Gastroesophageal sphincter (tissue), 4 donors: Measurements from ENCODE around the gene EIF3J. TPM values are rescaled to one million over a fixed set of nuclear protein-coding genes. Genes with fewer than 3 reads are reported as not detected.

ENCODE experiments used
- ATAC-seq: fragments of 150-250 bp; one replicate; pipeline ENCODE4 v1.9.1; 2016; ENCODE audit warnings: mild to moderate bottlenecking, moderate library complexity
- H3K27ac ChIP-seq, 4 donors: fragments of 200-600 bp; sonication (generic) in 3 of 4; 1 replicate in 3 of 4; 2 replicates in 1 of 4; pipeline ENCODE4 v1.5.1; 2016 to 2019
- H3K27me3 ChIP-seq: fragments of 200-600 bp; sonication (generic); one replicate; pipeline ENCODE4 v1.5.1; 2019
- H3K36me3 ChIP-seq, 2 donors: fragments of 200-600 bp; sonication (generic); one replicate each; pipeline ENCODE4 v1.5.1; 2019; ENCODE audit warnings: control low read depth in 1 of 2
- H3K4me1 ChIP-seq, 3 donors: fragments of 200-600 bp; sonication (generic); 1 replicate in 2 of 3; 2 replicates in 1 of 3; pipeline ENCODE4 v1.5.1; 2016 to 2019; ENCODE audit warnings: control low read depth in 2 of 3
- H3K4me3 ChIP-seq, 2 donors: fragments of 200-600 bp; sonication (generic); one replicate each; pipeline ENCODE4 v1.5.1; 2019; ENCODE audit warnings: mild to moderate bottlenecking in 1 of 2, moderate library complexity in 1 of 2
- H3K9me3 ChIP-seq, 3 donors: fragments of 200-600 bp; sonication (generic); one replicate each; pipeline ENCODE4 v1.5.1; 2017 to 2019; ENCODE audit warnings: control low read depth in 2 of 3
- EP300 ChIP-seq: sonication (generic); formaldehyde crosslinking; IDR thresholded peaks from one replicate; pipeline ENCODE4 v1.6.1; 2017; ENCODE audit warnings: antibody characterized with exemption, mild to moderate bottlenecking
- POLR2A ChIP-seq, 2 donors: fragments of 450-650 bp; IDR thresholded peaks; one replicate each; pipeline ENCODE4 v1.6.1; 2017; ENCODE audit warnings: antibody characterized with exemption in 2 of 2, mild to moderate bottlenecking in 2 of 2, moderate library complexity in 1 of 2
- POLR2AphosphoS5 ChIP-seq: sonication (generic); formaldehyde crosslinking; IDR thresholded peaks from one replicate; pipeline ENCODE4 v1.6.1; 2017; ENCODE audit warnings: antibody characterized with exemption
- WGBS, 2 donors: methylation state at CpG; one replicate each; pipeline ENCODE4 v1.1.5; 2018; ENCODE audit warnings: low coverage in 1 of 2; 5-methylcytosine and 5-hydroxymethylcytosine counted together
- total RNA-seq, 4 donors: library from RNA; depleted of rRNA; stranded (reverse); fragments of >200 nt; gene quantifications; one replicate each; pipeline ENCODE4 v1.1.0, GENCODE V29; 2016
- TF ChIP-seq, protein P1 (sequence below), 4 experiments: fragments of 200-600 bp in 2 of 4; fragments of 450-650 bp in 2 of 4; sonication (generic) in 1 of 4; IDR thresholded peaks; one replicate each; pipeline ENCODE4 v1.5.1; 2017 to 2019; ENCODE audit warnings: antibody characterized with exemption in 4 of 4, mild to moderate bottlenecking in 2 of 4, moderate library complexity in 2 of 4

Gene EIF3J
- total RNA-seq, 4 donors from 2014 or later, result 57.0 to 60.6 (median 57.0) TPM

- WGBS, 2 donors, result 80 to 100% methylated on average over 2 of the region's 3 CpGs
- Histone ChIP-seq H3K27me3 (no peaks in the 10 kb centered on the region), H3K4me3 (no peak overlapping the region), H3K36me3 (peaks cover 0 to 19% of the 10 kb centered on the region in 2 donors), H3K4me1 (peaks cover 0 to 14% (median 10%) of the 10 kb centered on the region in 3 donors), H3K9me3 (no peaks in the 10 kb centered on the region), H3K27ac (no peak overlapping the region)
- TF ChIP-seq, protein P1, sequence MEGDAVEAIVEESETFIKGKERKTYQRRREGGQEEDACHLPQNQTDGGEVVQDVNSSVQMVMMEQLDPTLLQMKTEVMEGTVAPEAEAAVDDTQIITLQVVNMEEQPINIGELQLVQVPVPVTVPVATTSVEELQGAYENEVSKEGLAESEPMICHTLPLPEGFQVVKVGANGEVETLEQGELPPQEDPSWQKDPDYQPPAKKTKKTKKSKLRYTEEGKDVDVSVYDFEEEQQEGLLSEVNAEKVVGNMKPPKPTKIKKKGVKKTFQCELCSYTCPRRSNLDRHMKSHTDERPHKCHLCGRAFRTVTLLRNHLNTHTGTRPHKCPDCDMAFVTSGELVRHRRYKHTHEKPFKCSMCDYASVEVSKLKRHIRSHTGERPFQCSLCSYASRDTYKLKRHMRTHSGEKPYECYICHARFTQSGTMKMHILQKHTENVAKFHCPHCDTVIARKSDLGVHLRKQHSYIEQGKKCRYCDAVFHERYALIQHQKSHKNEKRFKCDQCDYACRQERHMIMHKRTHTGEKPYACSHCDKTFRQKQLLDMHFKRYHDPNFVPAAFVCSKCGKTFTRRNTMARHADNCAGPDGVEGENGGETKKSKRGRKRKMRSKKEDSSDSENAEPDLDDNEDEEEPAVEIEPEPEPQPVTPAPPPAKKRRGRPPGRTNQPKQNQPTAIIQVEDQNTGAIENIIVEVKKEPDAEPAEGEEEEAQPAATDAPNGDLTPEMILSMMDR (IDR thresholded peaks at IDR 0.05), result no peak
- ATAC-seq, result no peak
These were observed 4.3 kb upstream of the EIF3J start for GRCh38 chr15:44532689-44533088.

DNA sequence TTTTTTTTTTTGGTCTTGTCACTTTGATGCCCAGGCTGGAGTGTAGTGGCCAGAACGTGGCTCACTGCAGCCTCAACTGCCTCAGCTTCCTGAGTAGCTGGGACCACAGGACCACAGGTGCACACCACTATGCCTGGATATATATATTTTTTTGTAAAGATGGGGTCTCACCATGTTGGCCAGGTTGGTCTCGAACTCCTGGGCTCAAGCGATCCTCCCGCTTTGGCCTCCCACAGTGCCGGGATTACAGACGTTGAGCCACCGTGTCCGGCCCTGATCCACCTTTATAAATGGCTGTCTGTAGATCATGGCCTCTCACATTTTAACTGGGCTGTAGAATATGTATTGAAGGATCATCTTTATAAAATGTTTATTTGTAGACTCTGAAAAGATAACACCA, 1.9 kb upstream of the EIF3J start:
- TF ChIP-seq, protein P1 (IDR thresholded peaks at IDR 0.05), result no peak
- TF ChIP-seq POLR2A (IDR thresholded peaks at IDR 0.05) (no peak), POLR2AphosphoS5 (no peak), EP300 (no peak)
- peaks cover 0 to 26% of the 10 kb centered on the region in 2 donors for H3K36me3 ChIP-seq
- ATAC-seq, result no peak
- no peaks in the 10 kb centered on the region for H3K27me3 ChIP-seq
- WGBS, 2 donors, result 95 to 100% methylated on average over 5 to 7 of the region's 8 CpGs
- H3K27ac ChIP-seq, result peak overlapping the region in 1 of 4 donors; percentile 99
- peak overlapping the region in 1 of 2 donors; percentile 97 for H3K4me3 ChIP-seq
- H3K4me1 ChIP-seq, result peaks cover 0 to 37% (median 19%) of the 10 kb centered on the region in 3 donors
- H3K9me3 ChIP-seq, result no peaks in the 10 kb centered on the region

GRCh38 chr15:44535523-44536301, 1.2 kb upstream of the EIF3J start:
- Histone ChIP-seq H3K27me3 (no peaks in the 10 kb centered on the region), H3K27ac (peak overlapping the region; percentile 87 to 99 (median 97)), H3K36me3 (peaks cover 0 to 23% of the 10 kb centered on the region in 2 donors), H3K4me3 (peak overlapping the region; percentile 70 to 97), H3K9me3 (no peaks in the 10 kb centered on the region), H3K4me1 (peaks cover 0 to 42% (median 19%) of the 10 kb centered on the region in 3 donors)
- TF ChIP-seq POLR2AphosphoS5 (no peak), POLR2A (IDR thresholded peaks at IDR 0.05) (no peak), EP300 (no peak)
- TF ChIP-seq, protein P1 (IDR thresholded peaks at IDR 0.05), result no peak
- WGBS, 2 donors, result 44 to 58% methylated on average over 25 to 31 of the region's 36 CpGs
- no peak for ATAC-seq

- Histone ChIP-seq H3K27me3 (no peaks in the 10 kb centered on the region), H3K4me1 (peaks cover 0 to 49% (median 25%) of the 10 kb centered on the region in 3 donors), H3K36me3 (peaks cover 0 to 20% of the 10 kb centered on the region in 2 donors), H3K4me3 (peak overlapping the region; percentile 70 to 97), H3K27ac (peak overlapping the region; percentile 87 to 99 (median 97)), H3K9me3 (no peaks in the 10 kb centered on the region)
- 0% methylated on average over 9 of the region's 47 CpGs; no CpG with 5 or more reads in 1 of the 2 donors for WGBS, 2 donors
- TF ChIP-seq EP300 (no peak), POLR2AphosphoS5 (peak; percentile 83), POLR2A (IDR thresholded peaks at IDR 0.05) (peak; percentile 52 to 77)
- TF ChIP-seq, protein P1 (IDR thresholded peaks at IDR 0.05), result peak in 3 of 4 experiments; percentile 47 to 60 (median 56)
- peak; percentile 89 for ATAC-seq
These were observed 515 bp upstream of the EIF3J start for GRCh38 chr15:44536302-44536961.
